Kasumi-1 (cell line): ENCODE results near the gene GLDN.

Source experiments
- DNase-seq, 2 experiments: peaks; one replicate each; lab custom pipeline; 2025; lab: John Stamatoyannopoulos, UW

Gene GLDN

GRCh38 chr15:51322621-51323296 lies 18.7 kb upstream of the GLDN start:
- DNase-seq = peak in 1 of 2 experiments; percentile 3

GRCh38 chr15:51323749-51324148 lies 17.7 kb upstream of the GLDN start:
- no peak for DNase-seq

GRCh38 chr15:51325167-51325566 lies 16.3 kb upstream of the GLDN start:
- no peak for DNase-seq

DNA sequence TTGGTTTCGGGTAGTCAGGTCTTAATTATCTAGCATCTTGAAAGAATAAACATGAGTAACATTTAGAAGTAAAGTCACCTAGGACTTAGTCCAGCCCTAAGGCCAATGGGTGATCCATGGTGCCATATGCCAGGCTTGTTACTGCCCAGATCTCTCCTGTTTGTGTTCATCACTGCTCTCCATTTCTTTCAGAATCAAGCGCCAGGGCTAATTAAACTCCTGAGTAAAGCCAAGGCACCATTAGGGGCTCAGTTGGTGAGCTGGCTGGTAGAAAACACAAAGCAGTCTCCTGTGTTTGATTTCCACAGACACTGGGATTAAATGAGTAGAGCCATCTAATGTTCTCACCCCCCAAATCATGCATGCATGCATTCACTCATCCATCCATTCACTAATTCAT lies 14.4 kb upstream of the GLDN start:
- no peak for DNase-seq

- DNase-seq = no peak
Observed at GRCh38 chr15:51328926-51329325, 12.5 kb upstream of the GLDN start.

DNA sequence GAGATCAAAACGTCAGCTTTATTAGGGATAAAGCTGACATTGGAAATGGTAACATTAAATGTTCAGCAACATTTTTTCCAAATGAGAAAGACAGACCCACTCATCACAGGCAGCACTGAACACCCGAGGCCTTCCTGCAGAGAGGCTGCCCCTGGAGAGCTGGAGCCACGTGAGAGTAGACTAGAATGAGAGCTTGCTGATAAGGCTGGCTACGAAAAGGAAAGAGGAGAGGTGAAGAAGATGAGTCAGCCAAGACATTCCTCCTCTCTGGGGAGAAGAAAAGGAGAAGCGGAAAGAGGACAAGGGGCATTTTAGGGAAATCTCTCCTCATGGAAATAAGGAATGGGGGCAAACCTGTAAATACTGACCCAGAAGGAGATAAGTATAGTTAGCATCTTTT lies 10.3 kb upstream of the GLDN start:
- DNase-seq = no peak

- no peak for DNase-seq
Observed at GRCh38 chr15:51332206-51333147, 9.0 kb upstream of the GLDN start.

GRCh38 chr15:51333571-51333970 lies 7.9 kb upstream of the GLDN start:
- no peak for DNase-seq

GRCh38 chr15:51334011-51334451 lies 7.4 kb upstream of the GLDN start:
- peak in 1 of 2 experiments; percentile 8 for DNase-seq

- no peak for DNase-seq
Observed at GRCh38 chr15:51335087-51335486, 6.4 kb upstream of the GLDN start.

DNA sequence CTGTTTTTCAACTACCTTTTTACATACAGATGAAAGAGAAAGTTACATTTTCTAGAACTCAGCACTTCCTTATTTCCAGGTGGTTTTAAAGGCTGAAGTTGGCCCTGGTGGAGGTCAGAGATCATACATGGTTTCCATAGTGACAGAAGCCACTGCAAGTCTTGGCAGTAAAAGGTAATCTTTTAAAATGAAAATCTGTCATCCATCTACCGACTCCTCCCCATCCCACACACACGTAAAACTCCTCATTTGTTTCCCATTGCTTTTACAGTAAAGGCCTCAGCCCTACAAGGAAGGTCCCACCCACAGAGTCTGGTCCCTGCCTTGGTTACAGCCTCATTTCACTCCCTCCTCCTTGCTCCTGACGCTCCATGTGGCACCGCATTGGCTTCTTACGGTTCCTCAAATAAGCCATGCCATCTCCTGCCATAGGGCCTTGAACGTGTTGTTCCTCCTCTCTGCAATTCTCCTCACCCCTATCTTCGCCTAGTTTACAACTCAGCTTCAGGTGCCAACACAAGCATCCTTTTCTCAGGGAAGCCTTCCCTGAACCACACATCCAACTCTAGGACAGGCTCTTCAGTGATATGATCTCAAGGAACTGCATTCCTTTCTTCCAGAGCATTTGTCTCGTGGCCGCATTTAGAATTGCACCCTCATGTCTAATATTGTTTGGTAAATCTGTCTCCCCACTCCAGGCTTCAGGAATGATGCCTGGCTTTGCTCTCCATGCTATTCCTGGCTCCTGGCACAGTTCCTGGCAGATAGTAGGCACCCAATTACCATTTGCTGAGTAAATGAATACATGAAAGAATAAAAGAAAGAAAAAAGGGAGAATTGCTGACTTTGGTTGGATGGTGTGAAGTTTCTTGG lies 5.7 kb upstream of the GLDN start:
- no peak for DNase-seq

DNA sequence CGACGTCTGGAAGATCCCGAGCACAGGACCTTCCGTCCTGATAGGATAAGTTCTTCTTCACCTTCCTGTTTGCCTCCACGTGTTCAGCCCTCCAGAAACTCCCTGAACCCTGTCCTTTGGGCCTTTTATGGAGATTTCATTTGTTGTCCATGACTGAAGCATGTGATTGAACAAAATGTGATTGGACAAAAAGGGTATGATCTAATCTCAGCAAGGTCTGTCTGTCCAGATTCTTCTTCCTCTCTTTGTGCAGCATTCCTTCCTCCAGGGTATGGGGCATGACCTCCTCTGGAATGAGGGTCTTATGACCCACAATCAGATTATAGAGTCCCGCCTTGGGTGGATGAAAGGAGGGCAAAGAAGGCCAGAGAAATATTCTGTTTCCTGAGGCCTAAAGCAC lies 3.0 kb upstream of the GLDN start, which contains the start of gene CYP19A1:
Gene CYP19A1, minus strand, starts transcription at position 101 of the 400 bp plus-strand sequence. CDS start 95,684 bp downstream, outside the sequence.
- DNase-seq = no peak

GRCh38 chr15:51342227-51342999 lies 958 bp downstream of the GLDN start:
- no peak for DNase-seq

- DNase-seq = no peak
Observed at GRCh38 chr15:51343466-51343865, 2.0 kb downstream of the GLDN start.

- no peak for DNase-seq
Observed at GRCh38 chr15:51346136-51346535, 4.7 kb downstream of the GLDN start.

GRCh38 chr15:51348688-51349087 lies 7.2 kb downstream of the GLDN start:
- no peak for DNase-seq

DNA sequence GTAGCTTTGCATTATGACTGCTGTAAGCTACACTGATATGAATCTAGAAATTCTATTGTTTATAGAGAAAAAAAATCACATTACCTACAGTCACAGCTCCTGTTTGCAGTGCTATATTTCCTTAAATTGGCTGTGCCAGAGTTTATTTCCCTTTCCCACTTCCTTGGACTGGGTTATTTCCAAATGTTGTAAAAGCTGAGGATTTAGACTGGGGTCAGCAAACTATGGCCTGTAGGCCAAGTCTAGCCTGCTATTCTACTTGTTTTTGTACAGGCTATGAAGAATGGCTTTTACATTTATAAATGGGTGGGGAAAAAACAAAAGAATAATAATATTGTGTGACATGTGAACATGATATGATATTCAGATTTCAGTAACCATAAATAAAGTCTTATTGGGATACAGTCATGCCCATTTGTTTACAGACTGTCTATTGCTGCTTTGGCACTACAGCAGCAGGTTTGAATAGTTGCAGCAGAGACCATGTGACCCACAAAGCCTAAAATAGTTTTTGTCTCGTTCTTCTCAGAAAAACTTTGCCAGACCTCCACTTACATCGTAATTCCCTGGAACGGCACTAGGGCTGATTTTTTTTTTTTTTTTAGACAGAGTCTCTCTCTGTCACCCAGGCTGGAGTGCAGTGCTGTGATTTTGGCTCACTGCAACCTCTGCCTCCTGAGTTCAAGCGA lies 7.8 kb downstream of the GLDN start:
- DNase-seq = no peak

DNA sequence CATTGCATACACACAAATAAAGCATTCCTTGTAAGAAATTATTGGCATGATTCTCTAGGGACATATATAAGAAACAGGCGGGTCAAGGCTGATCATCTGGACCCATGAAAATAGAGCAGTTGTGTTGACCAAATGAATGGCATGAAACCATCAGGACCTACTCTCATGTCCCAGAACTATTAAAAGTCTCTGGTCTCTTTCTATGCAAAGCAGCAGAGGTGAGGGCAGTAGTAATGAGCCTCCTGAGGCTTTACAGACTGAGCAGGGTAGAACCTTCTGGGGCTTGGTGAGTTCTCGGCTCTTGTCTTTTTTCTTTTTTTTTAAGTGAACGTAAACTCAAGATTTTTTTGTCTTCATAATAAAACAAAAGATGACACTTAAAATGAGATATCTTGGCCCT lies 9.3 kb downstream of the GLDN start:
- DNase-seq = no peak

- no peak for DNase-seq
Observed at GRCh38 chr15:51353976-51354375, 12.5 kb downstream of the GLDN start.

DNA sequence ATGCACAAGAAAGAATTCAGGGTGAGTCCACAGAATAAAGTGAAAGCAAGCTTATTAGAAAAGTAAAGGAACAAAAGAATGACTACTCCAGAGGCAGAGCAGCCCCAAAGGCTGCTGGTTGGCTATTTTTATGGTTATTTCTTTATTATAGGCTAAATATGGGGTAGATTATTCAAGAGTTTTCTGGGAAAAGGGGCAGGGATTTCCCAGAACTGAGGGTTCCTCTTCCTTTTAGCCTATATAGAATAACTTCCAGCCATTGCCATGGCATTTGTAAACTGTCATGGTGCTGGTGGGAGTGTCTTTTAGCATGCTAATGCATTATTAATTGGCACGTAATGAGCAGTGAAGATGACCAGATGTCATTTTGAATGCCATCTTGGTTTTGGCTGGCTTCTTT lies 13.6 kb downstream of the GLDN start:
- no peak for DNase-seq

DNA sequence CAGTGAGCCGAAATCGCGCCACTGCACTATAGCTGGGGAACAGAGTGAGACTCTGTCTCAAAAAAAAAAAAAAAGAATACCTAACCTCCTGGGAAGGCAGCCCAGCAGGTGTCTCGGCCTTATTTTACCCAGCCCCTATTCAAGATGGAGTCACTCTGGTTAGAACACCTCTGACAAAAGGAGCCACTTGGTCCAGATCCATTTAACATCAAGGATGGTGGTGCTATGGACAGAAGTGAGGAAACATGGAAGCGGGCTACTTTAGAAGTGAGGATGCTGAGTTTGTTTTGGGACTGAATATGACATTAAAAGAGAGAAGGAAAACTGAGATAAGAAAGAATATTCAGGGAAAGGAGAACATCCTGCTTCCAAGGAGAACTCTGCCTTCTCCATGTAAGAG lies 14.7 kb downstream of the GLDN start:
- DNase-seq = no peak
